Muscle layer of colon (tissue), 2 donors: ENCODE results near the gene CIAO1.

ENCODE experiments used
- H3K27ac ChIP-seq: one replicate; pipeline ENCODE4 v1.7.0; 2013; ENCODE audit warnings: low read depth, mild to moderate bottlenecking, low read length, moderate library complexity
- H3K27me3 ChIP-seq, 2 donors: one replicate each; pipeline ENCODE4 v1.7.0; 2013; ENCODE audit warnings: low read length in 2 of 2, mild to moderate bottlenecking in 2 of 2; ENCODE audit not compliant: insufficient read depth in 2 of 2, control insufficient read depth in 1 of 2
- H3K36me3 ChIP-seq: one replicate; pipeline ENCODE4 v1.7.0; 2013; ENCODE audit warnings: mild to moderate bottlenecking, low read length; ENCODE audit not compliant: insufficient read depth
- H3K4me1 ChIP-seq: one replicate; pipeline ENCODE4 v1.7.0; 2013; ENCODE audit warnings: mild to moderate bottlenecking, low read length; ENCODE audit not compliant: insufficient read depth
- H3K4me3 ChIP-seq, 2 donors: one replicate each; pipeline ENCODE4 v1.7.0; 2013; ENCODE audit warnings: low read length in 2 of 2, low read depth in 1 of 2, mild to moderate bottlenecking in 1 of 2, moderate library complexity in 1 of 2
- H3K9ac ChIP-seq: one replicate; pipeline ENCODE4 v1.7.0; 2013; ENCODE audit warnings: low read length
- H3K9me3 ChIP-seq: one replicate; pipeline ENCODE4 v1.7.0; 2013; ENCODE audit warnings: mild to moderate bottlenecking, low read length
- donor health status: abdominal sarcoma.
- donor health status: Adenocarcinoma of cecum.

Gene CIAO1

GRCh38 chr2:96264086-96264485 is 1.9 kb upstream of the CIAO1 start:
- no peaks in the 10 kb centered on the region for H3K27me3 ChIP-seq
- peak overlapping the region; percentile 34 for H3K9ac ChIP-seq
- H3K27ac ChIP-seq, result no peak overlapping the region
- peaks cover 26% of the 10 kb centered on the region for H3K36me3 ChIP-seq
- peak overlapping the region in 1 of 2 donors; percentile 94 for H3K4me3 ChIP-seq
- H3K9me3 ChIP-seq, result no peaks in the 10 kb centered on the region
- H3K4me1 ChIP-seq, result peaks cover 56% of the 10 kb centered on the region

- Histone ChIP-seq H3K27ac (peak overlapping the region; percentile 86), H3K9me3 (no peaks in the 10 kb centered on the region), H3K9ac (peak overlapping the region; percentile 34), H3K36me3 (peaks cover 27% of the 10 kb centered on the region), H3K4me3 (peak overlapping the region; percentile 94 to 99), H3K4me1 (peaks cover 48% of the 10 kb centered on the region), H3K27me3 (no peaks in the 10 kb centered on the region)
Measured at GRCh38 chr2:96264656-96265348, 1.2 kb upstream of the CIAO1 start.

- Histone ChIP-seq H3K36me3 (peaks cover 31% of the 10 kb centered on the region), H3K4me3 (peak overlapping the region; percentile 94 to 99), H3K27ac (peak overlapping the region; percentile 86), H3K9ac (peak overlapping the region; percentile 44), H3K27me3 (no peaks in the 10 kb centered on the region), H3K9me3 (no peaks in the 10 kb centered on the region), H3K4me1 (peaks cover 43% of the 10 kb centered on the region)
Measured at GRCh38 chr2:96265349-96265839, 631 bp upstream of the CIAO1 start.

GRCh38 chr2:96267159-96267971 is 1.3 kb downstream of the CIAO1 start:
- Histone ChIP-seq H3K4me3 (peak overlapping the region in 1 of 2 donors; percentile 94), H3K27me3 (no peaks in the 10 kb centered on the region), H3K9ac (peak overlapping the region; percentile 77), H3K27ac (peak overlapping the region; percentile 90), H3K4me1 (peaks cover 26% of the 10 kb centered on the region), H3K9me3 (no peaks in the 10 kb centered on the region), H3K36me3 (peaks cover 38% of the 10 kb centered on the region)

GRCh38 chr2:96271995-96272394 is 6.0 kb downstream of the CIAO1 start:
- no peak overlapping the region for H3K27ac ChIP-seq
- peaks cover 70% of the 10 kb centered on the region for H3K36me3 ChIP-seq
- no peaks in the 10 kb centered on the region for H3K27me3 ChIP-seq
- H3K9me3 ChIP-seq, result no peaks in the 10 kb centered on the region
- peaks cover 6% of the 10 kb centered on the region for H3K4me1 ChIP-seq
- H3K9ac ChIP-seq, result no peak overlapping the region
- no peak overlapping the region for H3K4me3 ChIP-seq

DNA sequence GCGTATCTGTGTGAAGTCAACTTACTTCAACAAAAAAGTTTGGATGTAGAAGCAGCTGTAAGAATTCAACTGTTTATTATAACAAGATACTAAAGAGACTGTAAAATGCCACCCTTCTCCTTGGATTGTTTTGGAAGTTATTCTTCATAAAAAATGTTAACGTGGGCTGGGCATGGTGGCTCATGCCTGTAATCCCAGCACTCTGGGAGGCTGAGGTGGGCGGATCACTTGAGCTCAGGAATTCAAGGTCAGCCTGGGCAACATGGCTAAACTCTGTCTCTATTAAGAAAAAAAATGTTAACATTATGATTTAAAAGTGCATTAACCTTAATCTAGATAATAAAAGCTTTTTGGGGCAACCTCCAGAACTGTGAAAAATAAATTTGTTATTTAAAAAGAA is 7.7 kb downstream of the CIAO1 start:
- Histone ChIP-seq H3K36me3 (peaks cover 77% of the 10 kb centered on the region), H3K27ac (no peak overlapping the region), H3K9ac (no peak overlapping the region), H3K9me3 (no peaks in the 10 kb centered on the region), H3K4me1 (no peaks in the 10 kb centered on the region), H3K4me3 (no peak overlapping the region), H3K27me3 (no peaks in the 10 kb centered on the region)

DNA sequence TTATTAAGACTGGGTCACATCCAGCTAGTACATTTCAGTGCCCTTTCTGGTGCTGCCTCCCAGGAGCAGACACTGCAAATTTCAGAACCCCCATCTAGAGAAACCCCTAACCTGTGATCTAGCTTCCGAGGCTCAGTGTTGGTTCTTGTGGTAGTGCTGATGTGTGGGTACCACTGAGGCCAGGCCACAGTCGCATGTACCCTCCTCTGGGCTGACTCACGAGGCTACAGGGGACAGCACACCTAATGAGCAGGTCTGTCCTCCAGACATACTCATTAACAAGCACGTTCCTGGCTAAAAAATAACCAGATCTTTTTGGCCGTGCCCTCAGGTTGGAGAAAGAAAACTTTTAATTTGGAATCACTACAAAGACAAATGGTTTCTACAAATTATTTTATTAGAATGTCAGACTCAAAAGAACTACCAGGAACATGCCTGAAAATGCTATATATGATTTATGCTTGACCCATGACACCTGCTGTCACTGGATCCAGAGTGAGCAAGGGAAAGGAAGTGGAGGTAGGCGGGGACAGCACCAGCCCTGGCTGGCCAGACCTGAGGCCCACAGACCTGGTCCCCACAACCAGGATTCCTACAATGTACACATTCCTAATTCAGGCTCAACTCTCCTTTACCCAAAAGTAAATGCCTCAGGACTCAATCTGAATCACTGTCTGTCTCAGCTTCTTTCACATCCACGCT is 8.5 kb downstream of the CIAO1 start:
- H3K9ac ChIP-seq, result no peak overlapping the region
- H3K27me3 ChIP-seq, result no peaks in the 10 kb centered on the region
- H3K4me1 ChIP-seq, result no peaks in the 10 kb centered on the region
- no peaks in the 10 kb centered on the region for H3K9me3 ChIP-seq
- peaks cover 78% of the 10 kb centered on the region for H3K36me3 ChIP-seq
- no peak overlapping the region for H3K4me3 ChIP-seq
- H3K27ac ChIP-seq, result no peak overlapping the region

DNA sequence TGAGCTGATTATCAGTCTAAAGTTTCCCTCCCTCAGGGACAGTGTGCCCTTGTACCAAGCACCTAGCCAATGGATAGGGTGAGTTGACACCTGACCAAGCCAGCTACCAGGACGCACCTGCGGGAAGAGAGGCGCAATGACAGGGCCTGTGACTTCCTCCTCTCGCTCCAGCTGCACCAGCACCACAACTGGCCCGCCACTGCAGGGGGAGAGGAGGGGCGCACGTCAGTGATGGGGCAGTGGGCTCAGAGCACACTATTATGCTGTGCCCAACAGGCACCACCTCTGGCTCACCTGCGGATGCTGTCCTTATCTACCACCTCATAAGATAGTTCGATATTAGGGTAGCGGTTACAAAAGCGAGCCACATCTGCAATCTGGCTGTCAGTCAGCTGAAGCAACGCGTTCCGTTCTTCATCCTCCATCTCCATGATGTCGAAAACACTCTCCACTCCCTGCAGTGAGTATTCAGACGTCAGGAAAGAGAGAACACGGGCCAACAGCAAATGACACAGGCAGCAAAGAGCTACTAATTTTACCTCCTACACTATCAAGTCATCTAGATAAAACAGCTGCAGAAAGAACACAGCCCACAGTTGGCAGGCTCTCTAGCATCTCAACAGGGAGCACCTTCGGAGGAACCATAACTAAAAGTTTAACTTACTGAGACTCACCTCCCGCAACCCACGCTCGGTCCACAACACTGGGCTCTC is 10.9 kb downstream of the CIAO1 start:
- peaks cover 72% of the 10 kb centered on the region for H3K36me3 ChIP-seq

GRCh38 chr2:96287273-96287856 is 21.3 kb downstream of the CIAO1 start:
- Histone ChIP-seq H3K36me3 (peaks cover 99% of the 10 kb centered on the region), H3K9ac (no peak overlapping the region), H3K27ac (no peak overlapping the region), H3K9me3 (no peaks in the 10 kb centered on the region), H3K4me3 (no peak overlapping the region), H3K27me3 (no peaks in the 10 kb centered on the region), H3K4me1 (no peaks in the 10 kb centered on the region)

More for the DNA sequence above, 10.9 kb downstream of the CIAO1 start:
- no peaks in the 10 kb centered on the region for H3K4me1 ChIP-seq
- no peaks in the 10 kb centered on the region for H3K27me3 ChIP-seq
- H3K9me3 ChIP-seq, result no peaks in the 10 kb centered on the region
- no peak overlapping the region for H3K27ac ChIP-seq
- no peak overlapping the region for H3K4me3 ChIP-seq
- H3K9ac ChIP-seq, result no peak overlapping the region

DNA sequence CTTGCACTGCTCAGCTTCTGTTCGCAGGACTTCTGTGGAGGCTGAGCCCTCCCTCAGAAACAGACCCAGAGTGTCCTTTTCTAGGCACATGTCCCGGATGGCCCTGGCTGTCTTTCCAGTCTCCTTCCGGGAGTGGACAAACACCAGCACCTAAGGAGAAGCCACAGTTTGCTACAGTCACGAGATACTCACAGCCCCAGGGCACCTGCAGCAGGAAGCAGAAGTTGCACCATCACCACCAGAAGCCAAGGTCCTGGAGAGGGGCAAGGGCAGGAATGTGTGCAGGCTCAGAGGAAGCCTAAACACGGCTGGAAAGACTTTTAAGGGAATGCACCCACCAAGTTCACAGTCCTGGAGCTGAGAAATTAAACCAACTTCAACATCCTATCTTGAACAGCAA is 25.7 kb downstream of the CIAO1 start:
- peaks cover 95% of the 10 kb centered on the region for H3K36me3 ChIP-seq
- H3K27ac ChIP-seq, result no peak overlapping the region
- H3K27me3 ChIP-seq, result no peaks in the 10 kb centered on the region
- no peak overlapping the region for H3K9ac ChIP-seq
- no peaks in the 10 kb centered on the region for H3K9me3 ChIP-seq
- H3K4me1 ChIP-seq, result no peaks in the 10 kb centered on the region
- no peak overlapping the region for H3K4me3 ChIP-seq
